H1 (cell line): ENCODE results near the gene PGM1. TPM values are rescaled to one million over a fixed set of nuclear protein-coding genes. Genes with fewer than 3 reads are reported as not detected.

ENCODE experiments used
- ATF2 ChIP-seq: IDR thresholded peaks from 2 replicates; pipeline ENCODE4 v1.6.1; 2012; ENCODE audit warnings: low read length, inconsistent platforms
- CBX5 ChIP-seq: fragments of 300-800, 300-1000 bp; sonication (generic); IDR thresholded peaks from 2 replicates; pipeline ENCODE4 v1.7.1; 2016; ENCODE audit warnings: antibody characterized with exemption, low read length, low read depth
- CREB1 ChIP-seq: IDR thresholded peaks from 2 replicates; pipeline ENCODE4 v1.6.1; 2012; ENCODE audit warnings: inconsistent platforms
- CTCF ChIP-seq, 3 experiments: IDR thresholded peaks; 1 replicate in 2 of 3; 2 replicates in 1 of 3; pipeline versions ENCODE4 v1.5.1 to v1.6.1; 2011; ENCODE audit warnings: low read length in 3 of 3, mild to moderate bottlenecking in 3 of 3, inconsistent platforms in 2 of 3, low read depth in 1 of 3, moderate library complexity in 1 of 3; ENCODE audit not compliant: insufficient read depth in 1 of 3; ENCODE audit errors: control extremely low read depth in 1 of 3
- GTF2F1 ChIP-seq: IDR thresholded peaks from 2 replicates; pipeline ENCODE4 v1.6.1; 2012; ENCODE audit warnings: low read depth, low read length, improper control_type of control experiment, borderline replicate concordance
- HDAC6 ChIP-seq: IDR thresholded peaks from one replicate; pipeline ENCODE4 v1.7.1; 2012; ENCODE audit warnings: low read depth, mild to moderate bottlenecking, inconsistent platforms, low read length, moderate library complexity
- JUN ChIP-seq: IDR thresholded peaks from 2 replicates; pipeline ENCODE4 v1.6.1; 2011; ENCODE audit warnings: low read depth, mild to moderate bottlenecking, improper control_type of control experiment, low read length
- JUND ChIP-seq: IDR thresholded peaks from 2 replicates; pipeline ENCODE4 v1.6.1; 2011; ENCODE audit warnings: mild to moderate bottlenecking, improper control_type of control experiment, low read length
- RFX5 ChIP-seq: IDR thresholded peaks from 2 replicates; pipeline ENCODE4 v1.6.1; 2011; ENCODE audit warnings: low read depth, low read length, improper control_type of control experiment, borderline replicate concordance
- RXRA ChIP-seq: IDR thresholded peaks from 2 replicates; pipeline ENCODE4 v1.6.1; 2011; ENCODE audit warnings: low read depth, mild to moderate bottlenecking, low read length, moderate library complexity; ENCODE audit not compliant: insufficient read depth
- SUZ12 ChIP-seq: fragments of 200-600 bp; sonication (generic); IDR thresholded peaks from 2 replicates; pipeline ENCODE4 v1.6.1; 2012; ENCODE audit warnings: mild to moderate bottlenecking, inconsistent platforms, low read length, moderate library complexity, mixed read lengths
- polyA plus RNA-seq, 7 experiments: library from polyadenylated mRNA; depleted of rRNA in 3 of 7; stranded (reverse) in 5 of 7; unstranded in 2 of 7; fragments of >200 nt in 5 of 7; fragments of 200-250 nt in 2 of 7; gene quantifications; 1 replicate in 5 of 7; 2 replicates in 1 of 7; 4 replicates in 1 of 7; pipeline versions ENCODE4 v1.2.1 to v1.2.3, GENCODE V29; 2011 to 2013; ENCODE audit warnings: missing spikeins in 2 of 7, mixed read lengths in 2 of 7
- total RNA-seq: library from RNA; stranded (reverse); fragmentation: NEBNext Ultra II Directional; extraction: Animal tissue kit (Norgen Biotek cat#: 25700); gene quantifications from 2 replicates; pipeline ENCODE4 v1.2.1, GENCODE V29; 2021

Gene PGM1
- total and polyA plus RNA-seq, 2 of the 8 experiments (the other 6 are each of a cell fraction or from before 2014, with no cell fraction given): 33.0 to 65.4 TPM

GRCh38 chr1:63669151-63669961 lies 76.1 kb downstream of the PGM1 start (continued):
- no peak for TF ChIP-seq ATF2
- TF ChIP-seq CTCF (IDR thresholded peaks at IDR 0.05; ENCODE audit: control extremely low read depth in 1 of 3, insufficient read depth in 1 of 3, low read depth in 1 of 3, low read length in 3 of 3): no peak
- no peak for TF ChIP-seq JUND
- no peak for TF ChIP-seq SUZ12
- no peak for TF ChIP-seq JUN
- TF ChIP-seq HDAC6: no peak
- no peak for TF ChIP-seq GTF2F1
- TF ChIP-seq CBX5: no peak
- TF ChIP-seq CREB1: no peak
- no peak for TF ChIP-seq RXRA
- TF ChIP-seq RFX5: no peak
